Mesenteric fat pad (tissue), 1 donor: ENCODE results near the gene ZNF23. TPM values are rescaled to one million over a fixed set of nuclear protein-coding genes. Genes with fewer than 3 reads are reported as not detected.
A peak's percentile ranks its signal among the peaks of the same experiment; 100 is the strongest.

Experiments used
- DNase-seq: peaks from one replicate; pipeline ENCODE4 v3.0.0-alpha.2; 2020; ENCODE audit warnings: low spot score
- total RNA-seq: library from RNA; stranded (reverse); fragmentation: NEBNext Ultra II Directional; extraction: Animal tissue kit (Norgen Biotek cat#: 25700); gene quantifications from one replicate; pipeline ENCODE4 v1.2.1, GENCODE V29; 2021
- donor health status: DM: yes; HTN: yes; CAD: no.

Gene ZNF23
- total RNA-seq, 1 donor from 2014 or later, result 10.9 TPM

DNA sequence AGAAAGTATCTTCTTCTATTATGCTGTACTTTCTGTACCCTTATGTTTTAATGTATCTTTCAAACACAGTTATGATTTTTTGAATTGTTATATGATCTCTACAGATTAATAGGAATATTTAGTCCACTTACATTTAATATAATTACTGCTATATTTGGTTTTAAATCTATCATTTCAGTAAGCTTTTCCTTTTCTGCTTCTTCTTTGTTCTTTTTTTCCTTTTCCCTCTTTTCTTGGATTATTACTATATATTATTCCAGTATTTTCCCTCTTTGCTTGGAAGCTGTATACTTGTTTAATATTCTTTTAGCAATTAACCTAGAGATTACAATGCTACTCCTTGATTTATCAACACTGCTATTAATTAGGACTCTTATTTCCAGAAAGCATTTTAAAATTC is 33.7 kb downstream of the ZNF23 start:
- DNase-seq, result no peak

DNA sequence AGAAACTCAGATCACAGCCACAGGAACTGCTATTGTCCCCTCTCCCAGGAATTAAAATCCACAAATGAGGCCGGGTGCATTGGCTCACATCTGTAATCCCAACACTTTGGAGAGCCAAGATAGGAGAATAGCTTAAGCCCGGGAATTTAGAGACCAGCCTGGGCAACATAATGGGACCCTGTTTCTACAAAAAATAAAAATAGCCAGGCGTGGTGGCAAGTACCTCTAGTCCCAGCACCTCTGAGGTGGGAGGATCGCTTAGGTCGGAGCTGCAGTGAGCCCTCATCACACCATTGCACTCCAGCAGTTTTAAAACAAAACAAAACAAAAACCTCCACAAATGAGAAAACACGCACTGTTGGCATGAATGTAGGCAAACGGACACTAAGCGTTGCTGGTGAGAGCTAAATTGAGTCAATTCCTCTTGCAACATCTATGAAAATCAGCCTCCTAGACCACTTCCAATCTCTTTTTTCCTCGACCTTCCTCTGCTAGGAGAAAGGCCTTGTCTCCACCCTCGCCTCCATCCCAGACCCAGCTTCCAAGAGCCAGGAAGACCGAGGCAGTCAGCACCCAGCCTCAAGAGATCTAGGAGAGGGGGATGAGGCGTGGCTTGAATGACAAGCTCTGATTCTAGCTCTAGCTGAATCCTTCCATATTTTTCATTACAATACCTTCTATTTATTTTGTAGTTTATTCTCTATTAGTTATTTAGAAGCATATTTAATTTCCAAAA is 35.0 kb downstream of the ZNF23 start:
- peak; percentile 30 for DNase-seq

GRCh38 chr16:71426069-71426879 is 35.8 kb downstream of the ZNF23 start:
- DNase-seq, result peak; percentile 89

- DNase-seq, result no peak
Measured at GRCh38 chr16:71425746-71426068, 36.3 kb downstream of the ZNF23 start.

GRCh38 chr16:71424626-71425025 is 37.4 kb downstream of the ZNF23 start:
- peak; percentile 62 for DNase-seq

DNA sequence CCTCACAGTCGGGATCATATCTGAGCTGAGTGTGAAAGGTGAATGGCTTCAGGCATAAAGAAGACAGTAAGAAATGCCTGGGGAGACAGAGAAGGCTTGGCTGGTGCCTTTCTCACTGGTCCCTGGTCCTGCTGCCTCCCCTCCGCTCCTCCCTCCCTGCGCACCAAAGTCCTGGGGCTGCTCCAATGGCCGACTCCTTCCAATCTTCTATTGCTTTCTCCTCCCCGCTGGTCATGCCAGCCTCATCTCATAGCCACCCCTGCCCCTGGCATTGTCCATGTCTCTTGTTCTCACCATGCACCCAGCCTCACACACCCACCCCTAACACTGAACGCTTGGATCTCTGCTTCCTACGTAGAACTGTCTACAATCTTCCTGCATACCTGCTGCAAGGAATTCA is 38.2 kb downstream of the ZNF23 start:
- DNase-seq, result peak; percentile 20

DNA sequence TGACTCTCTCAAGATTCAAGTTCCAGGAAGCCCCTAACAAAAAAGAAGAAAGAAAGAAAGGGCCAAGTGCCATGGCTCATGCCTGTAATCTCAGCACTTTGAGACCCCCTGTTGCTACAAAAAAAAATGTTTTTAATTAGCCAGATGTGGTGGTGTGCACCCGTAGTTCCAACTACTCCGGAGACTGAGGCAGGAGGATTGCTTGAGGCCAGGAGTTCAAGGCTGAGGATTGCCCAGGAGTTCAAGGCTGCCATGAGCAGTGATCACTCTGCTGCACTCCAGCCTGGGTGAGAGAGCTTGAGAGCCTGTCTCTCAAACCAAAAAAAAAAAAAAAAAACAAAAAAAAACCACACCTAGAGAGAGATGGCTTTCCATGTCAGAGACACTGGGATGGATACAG is 39.0 kb downstream of the ZNF23 start:
- peak; percentile 59 for DNase-seq

DNA sequence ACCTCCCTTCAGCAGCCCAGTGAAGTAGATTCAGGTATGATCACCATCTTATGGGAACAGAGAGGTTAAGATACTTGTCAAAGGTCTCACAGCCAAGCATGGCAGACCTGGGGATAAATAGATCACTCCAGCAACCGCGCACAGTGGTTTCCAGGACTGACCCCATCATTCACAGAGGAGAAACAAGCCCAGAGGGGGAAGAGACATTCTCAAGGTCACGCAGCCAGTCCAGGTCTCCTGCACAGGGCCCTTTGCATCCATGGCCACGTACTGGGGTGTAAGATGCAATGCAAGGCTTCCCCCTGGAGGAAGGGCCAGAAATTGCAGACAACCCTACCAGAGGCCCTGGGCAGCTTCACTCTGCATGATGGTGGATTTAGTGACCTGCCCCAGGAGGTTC is 40.1 kb downstream of the ZNF23 start:
- peak; percentile 51 for DNase-seq

GRCh38 chr16:71414038-71414437 is 48.0 kb downstream of the ZNF23 start:
- DNase-seq, result no peak

DNA sequence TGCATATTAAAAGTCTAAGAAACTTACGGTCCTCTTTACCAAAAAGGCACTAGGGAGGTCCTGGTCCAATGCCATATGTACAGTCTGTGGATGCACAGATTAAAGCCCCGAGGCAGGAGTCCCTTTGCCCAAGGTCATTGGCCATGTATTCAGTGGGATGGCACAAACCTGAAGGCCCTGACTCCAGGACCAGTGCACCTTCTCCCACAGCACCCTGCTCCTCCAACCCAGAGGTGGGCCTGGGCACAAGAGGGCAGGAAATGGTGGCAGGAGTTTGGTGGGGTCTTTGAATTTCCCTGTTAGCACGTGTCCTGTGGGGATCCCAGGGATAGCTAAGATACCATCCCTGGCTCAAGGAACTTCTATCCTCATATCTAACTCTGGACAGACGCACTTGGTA is 48.7 kb downstream of the ZNF23 start:
- DNase-seq, result peak; percentile 24

DNA sequence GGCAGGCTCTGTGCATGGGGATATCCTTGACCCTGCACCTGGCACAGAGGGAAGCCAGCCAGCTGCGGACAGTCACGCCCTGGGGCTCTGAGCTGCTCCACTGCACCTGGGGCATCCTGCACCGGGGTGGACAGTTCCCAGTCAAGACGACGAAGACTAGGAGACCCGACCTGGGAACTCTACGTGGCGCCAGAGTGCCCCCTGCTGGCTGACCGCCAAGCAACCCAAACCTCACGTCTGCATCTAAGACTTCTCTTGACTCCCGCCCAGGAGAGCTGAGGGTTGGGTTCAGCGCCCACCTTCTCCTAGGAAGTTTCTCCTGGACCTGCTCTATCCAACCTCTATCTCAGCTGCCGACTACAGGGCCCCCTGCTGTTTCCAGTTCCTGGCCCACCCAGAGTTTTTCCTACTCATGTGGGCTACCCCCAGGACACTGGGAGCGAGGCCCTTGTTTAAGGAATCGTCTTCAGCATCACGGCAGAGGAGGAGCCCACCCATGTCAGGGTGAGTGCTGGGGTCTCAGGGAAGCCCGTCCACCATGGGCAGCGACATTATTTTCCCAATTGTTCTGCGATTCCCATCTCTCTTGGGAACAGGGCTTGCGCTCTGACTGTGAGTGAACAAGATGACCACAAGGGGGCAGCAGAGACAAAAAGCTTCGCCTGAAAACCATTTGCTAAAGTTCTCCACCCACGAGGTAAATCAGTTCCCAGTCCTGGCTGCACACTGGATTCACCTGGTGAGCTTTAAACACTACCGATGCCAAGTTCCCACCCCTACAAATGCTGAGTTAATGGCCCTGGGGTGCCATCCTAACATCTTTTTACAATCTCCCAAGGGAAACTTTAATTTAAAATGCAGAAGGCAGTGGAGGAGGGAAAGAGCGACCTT is 49.5 kb downstream of the ZNF23 start:
- peak; percentile 41 for DNase-seq

DNA sequence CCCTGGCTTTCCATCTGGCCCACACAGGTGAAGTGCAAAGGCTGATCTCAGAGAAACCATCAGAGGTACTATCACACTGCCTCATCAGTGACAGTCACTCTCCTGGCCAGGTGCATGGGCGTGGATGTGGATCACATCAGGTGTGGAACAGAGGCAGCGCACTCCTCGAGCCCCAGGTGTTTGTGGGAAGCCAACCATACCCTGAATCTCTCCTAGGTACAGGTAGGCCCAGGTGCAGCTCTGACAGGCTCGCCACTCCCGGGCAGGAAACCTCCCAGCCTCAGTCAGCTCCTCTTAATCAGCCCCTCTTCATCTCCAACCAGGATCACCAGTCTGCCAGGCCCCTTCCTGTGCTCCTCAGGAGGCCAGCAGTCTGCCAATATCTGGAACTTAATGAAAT is 51.9 kb downstream of the ZNF23 start:
- no peak for DNase-seq

DNA sequence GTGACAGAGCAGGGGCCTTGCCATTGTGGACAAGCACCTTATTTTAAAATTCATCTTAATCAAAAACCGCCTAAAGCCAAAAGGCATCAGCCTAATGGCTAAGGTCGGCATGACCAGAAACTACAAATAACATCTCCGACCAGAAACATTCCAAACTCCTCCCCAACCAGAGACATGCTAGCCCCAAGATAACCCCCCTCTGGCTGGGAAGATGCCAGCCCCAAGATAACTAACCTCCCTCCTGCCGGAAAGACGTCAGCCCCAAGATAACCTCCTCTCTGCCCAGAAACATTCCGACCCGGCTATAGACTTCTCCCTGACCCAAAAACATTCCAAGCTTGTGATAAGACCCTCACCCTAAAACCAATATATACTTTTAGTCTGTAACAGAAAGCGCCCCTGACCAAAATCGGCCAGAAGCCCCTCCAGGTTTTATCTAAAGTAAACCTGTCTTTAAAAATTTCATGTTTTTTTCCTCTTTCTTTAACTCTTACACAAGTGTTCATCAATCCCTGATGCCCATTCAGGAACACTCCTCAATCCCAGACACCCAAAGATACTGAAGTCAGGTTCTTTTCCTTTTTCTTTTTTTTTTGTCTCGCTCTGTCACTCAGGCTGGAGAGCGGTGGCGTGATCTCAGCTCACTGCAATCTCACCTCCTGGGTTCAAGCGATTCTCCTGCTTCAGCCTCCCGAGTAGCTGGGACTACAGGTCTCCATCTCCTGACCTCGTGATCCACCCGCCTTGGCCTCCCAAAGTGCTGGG is 52.9 kb downstream of the ZNF23 start:
- DNase-seq, result no peak

GRCh38 chr16:71408536-71408935 is 53.5 kb downstream of the ZNF23 start:
- no peak for DNase-seq

DNA sequence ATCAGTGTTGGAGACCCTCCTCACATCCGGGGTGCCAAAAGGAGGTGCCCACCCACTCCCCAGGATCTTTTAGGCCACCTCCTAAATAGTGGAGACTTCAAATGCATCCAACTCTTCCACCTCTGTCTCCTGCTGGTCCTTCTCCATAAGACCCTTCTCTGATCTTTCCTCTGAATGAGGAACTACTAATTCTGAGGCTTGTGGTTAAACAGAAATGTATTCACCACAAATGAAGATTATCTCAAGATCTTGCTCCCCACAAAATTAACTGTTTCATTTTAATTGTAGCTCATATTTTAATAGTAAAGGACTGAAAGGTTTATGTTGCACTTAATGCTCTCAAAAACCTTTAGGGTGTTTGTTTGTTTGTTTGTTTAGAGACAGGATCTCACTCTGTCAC is 54.3 kb downstream of the ZNF23 start:
- no peak for DNase-seq

DNA sequence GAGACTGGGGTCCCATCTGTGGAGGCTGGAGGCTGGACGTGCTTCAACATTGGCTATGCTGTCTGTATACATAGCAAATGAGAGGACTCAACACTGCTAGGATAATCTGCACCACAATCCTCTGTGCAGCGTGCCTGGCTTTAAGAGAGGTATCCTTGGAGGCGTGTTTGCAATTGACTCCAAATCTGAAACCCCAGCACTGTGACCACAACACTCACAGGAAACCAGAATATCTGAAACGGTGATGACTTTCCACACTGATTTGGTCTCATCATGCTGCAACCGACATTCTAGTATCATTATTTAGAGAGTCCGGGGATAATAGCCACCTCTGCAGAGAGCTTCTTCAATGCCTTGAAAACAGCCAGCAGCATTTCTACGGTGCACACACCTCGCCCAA is 55.3 kb downstream of the ZNF23 start:
- no peak for DNase-seq

- no peak for DNase-seq
Measured at GRCh38 chr16:71406316-71406715, 55.7 kb downstream of the ZNF23 start.

GRCh38 chr16:71404364-71404763 is 57.7 kb downstream of the ZNF23 start:
- no peak for DNase-seq

GRCh38 chr16:71402674-71403073 is 59.4 kb downstream of the ZNF23 start:
- no peak for DNase-seq

- no peak for DNase-seq
Measured at GRCh38 chr16:71402007-71402406, 60.0 kb downstream of the ZNF23 start.
